AG09309 (cell line): Measurements from ENCODE around the gene TMEM151B.

Experiments used
- DNase-seq: peaks from one replicate; pipeline ENCODE4 v3.0.0-alpha.2; 2010; ENCODE audit warnings: low read depth
- H3K4me3 ChIP-seq: 2 replicates; pipeline ENCODE4 v1.5.1; 2011; ENCODE audit warnings: mild to moderate bottlenecking, low read depth, low read length, moderate library complexity; ENCODE audit not compliant: control insufficient read depth
- CTCF ChIP-seq: IDR thresholded peaks from 2 replicates; pipeline ENCODE4 v1.5.1; 2011; ENCODE audit warnings: mild to moderate bottlenecking, low read depth, low read length, inconsistent platforms; ENCODE audit not compliant: insufficient read depth, control insufficient read depth; ENCODE audit errors: missing control alignments

Gene TMEM151B

DNA sequence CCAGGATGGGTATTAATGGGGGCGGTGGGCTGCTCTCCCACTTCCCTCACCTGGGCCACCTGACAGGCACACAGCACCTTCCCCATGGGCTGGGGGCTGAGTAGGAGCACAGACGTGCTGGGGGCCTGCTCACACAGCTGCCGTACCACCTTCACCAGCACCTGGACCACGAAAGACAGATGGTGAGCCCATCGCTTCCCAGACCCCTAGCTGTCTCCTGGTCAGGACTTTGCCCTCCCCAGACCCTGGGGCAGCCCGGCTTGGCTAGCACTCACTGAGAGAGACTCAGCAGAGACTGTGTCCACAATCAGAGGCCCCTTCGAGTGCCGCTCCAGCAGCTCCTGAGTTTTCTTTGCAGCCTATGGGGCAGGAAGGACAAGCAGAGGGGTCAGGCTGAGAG is 30.9 kb downstream of the TMEM151B start:
- no peak for DNase-seq
- TF ChIP-seq CTCF = no peak
- no peak overlapping the region for H3K4me3 ChIP-seq

GRCh38 chr6:44301782-44302564 is 31.7 kb downstream of the TMEM151B start:
- no peak for DNase-seq
- TF ChIP-seq CTCF = no peak
- no peak overlapping the region for H3K4me3 ChIP-seq

GRCh38 chr6:44302856-44303255 is 32.6 kb downstream of the TMEM151B start:
- no peak overlapping the region for H3K4me3 ChIP-seq
- TF ChIP-seq CTCF = no peak
- no peak for DNase-seq

DNA sequence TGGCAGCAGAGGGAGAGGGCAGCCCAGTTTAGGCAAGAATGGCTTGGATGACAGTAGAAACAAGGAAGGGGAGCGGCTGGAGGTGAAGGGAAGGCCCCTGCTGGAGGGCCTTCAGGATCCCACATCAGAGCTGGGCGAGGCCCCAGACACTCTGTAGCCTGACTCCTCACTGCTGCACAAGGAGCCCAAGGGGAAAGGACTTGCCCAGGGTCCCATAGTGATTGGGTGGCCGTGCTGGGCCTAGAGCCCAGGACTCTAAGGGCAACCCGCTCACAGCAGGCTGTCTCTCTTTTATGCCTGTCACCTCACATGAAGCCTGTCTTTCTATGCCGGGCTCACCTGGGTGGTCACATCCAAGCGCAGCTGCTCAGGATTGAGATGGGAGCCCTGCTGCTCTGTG is 33.6 kb downstream of the TMEM151B start:
- no peak for TF ChIP-seq CTCF
- no peak for DNase-seq
- H3K4me3 ChIP-seq = no peak overlapping the region

GRCh38 chr6:44304282-44305199 is 34.3 kb downstream of the TMEM151B start:
- no peak for DNase-seq
- peak; percentile 74 for TF ChIP-seq CTCF
- no peak overlapping the region for H3K4me3 ChIP-seq

DNA sequence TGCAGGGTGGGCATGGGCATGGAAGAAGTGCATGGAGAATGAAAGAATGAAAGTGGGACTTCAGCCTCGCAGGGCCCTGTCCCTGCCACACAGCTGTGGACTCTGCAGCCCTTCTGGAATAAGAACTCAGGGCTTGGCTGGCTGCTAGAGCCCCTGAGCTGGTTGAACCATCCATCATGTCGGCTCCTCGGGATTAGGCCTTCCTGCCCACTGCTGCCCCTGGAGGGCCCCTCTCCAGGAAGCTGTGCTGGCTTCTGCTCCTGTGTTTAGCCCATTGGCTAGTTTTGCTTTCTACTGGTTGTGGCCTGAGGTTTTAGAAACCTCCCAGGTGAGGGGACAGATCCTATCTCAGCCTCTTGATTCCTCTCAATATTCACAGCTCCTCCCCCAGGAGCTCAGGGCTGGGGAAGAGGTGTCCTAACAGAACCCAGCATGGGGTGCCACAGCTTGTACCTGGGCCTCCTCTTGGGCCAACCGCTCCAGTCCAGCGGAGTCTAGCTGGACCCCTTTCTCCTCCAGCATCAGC is 35.0 kb downstream of the TMEM151B start:
- H3K4me3 ChIP-seq = no peak overlapping the region
- no peak for TF ChIP-seq CTCF
- no peak for DNase-seq
